ENCODE results near the gene SLC25A3. TPM values are rescaled to one million over a fixed set of nuclear protein-coding genes. Genes with fewer than 3 reads are reported as not detected.

Gene SLC25A3
- total RNA-seq, 1 experiment from 2014 or later: 469 TPM

DNA sequence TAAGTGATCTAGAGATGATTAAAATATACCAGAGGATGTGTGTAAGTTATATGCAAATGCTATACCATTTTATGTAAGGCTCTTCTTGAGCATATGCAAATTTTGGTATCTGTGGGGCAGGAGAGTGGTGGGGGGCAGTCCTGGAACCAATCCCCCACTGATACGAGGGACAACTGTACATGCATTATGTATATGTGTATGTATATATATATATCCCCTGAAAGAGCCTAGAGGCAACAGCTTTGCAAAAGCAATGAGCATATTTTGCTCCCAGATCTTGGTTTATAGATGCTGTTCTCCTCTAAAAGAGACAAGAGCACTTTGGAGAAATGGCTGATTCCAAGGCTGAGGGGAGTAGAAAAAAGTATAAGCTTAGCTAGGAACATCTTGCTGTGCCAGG lies 12.4 kb upstream of the SLC25A3 start:
- H3K4me1 ChIP-seq (ENCODE audit: control insufficient read depth, insufficient read depth, low read length): peaks cover 6% of the 10 kb centered on the region; the same call in 1 of the 2 replicates
- no TSS peak for BruUV-seq (replicated peaks)
- no peak for ATAC-seq
- TF ChIP-seq TCF7L2 (IDR thresholded peaks at IDR 0.05; ENCODE audit: low read depth, low read length): no peak
- no peak for TF ChIP-seq POLR2AphosphoS5 (IDR thresholded peaks at IDR 0.05; ENCODE audit: low read depth, low read length)
- no peak overlapping the region for H3K27ac ChIP-seq (ENCODE audit: low read length)
- intact Hi-C loops (cut with micrococcal nuclease; ENCODE audit: unreplicated experiment): no loop called here
- POLR2A ChIA-PET: no interaction called here
- no peaks in the 10 kb centered on the region for H3K36me3 ChIP-seq (ENCODE audit: control insufficient read depth, insufficient read depth, low read length)
- CTCF ChIA-PET: interaction anchor here (0.8 kb wide), 1 partner anchor 9 kb away, joined by 4 read pairs; no protein-coding TSS in a partner anchor
- in situ Hi-C loops (cut with HindIII; ENCODE audit: low pct_unique_long_range_greater_than_20kb, low sequenced_read_pairs): no loop called here
- H3K9me3 ChIP-seq (ENCODE audit: control insufficient read depth, insufficient read depth, low read depth, low read length): no peaks in the 10 kb centered on the region
- H3K27me3 ChIP-seq (ENCODE audit: control insufficient read depth, insufficient read depth, low read length): no peaks in the 10 kb centered on the region; the same call in 1 of the 2 replicates
- H3K4me3 ChIP-seq (ENCODE audit: low read depth in 2 of 2, low read length in 2 of 2): no peak overlapping the region
- DNase-seq (ENCODE audit: low read depth, low spot score): no peak

- no TSS peak for BruUV-seq (replicated peaks)
- Histone ChIP-seq H3K4me3 (ENCODE audit: low read depth in 2 of 2, low read length in 2 of 2) (no peak overlapping the region), H3K4me1 (ENCODE audit: control insufficient read depth, insufficient read depth, low read length) (peaks cover 6% of the 10 kb centered on the region; the same call in 1 of the 2 replicates), H3K36me3 (ENCODE audit: control insufficient read depth, insufficient read depth, low read length) (no peaks in the 10 kb centered on the region), H3K27ac (ENCODE audit: low read length) (no peak overlapping the region), H3K9me3 (ENCODE audit: control insufficient read depth, insufficient read depth, low read depth, low read length) (no peaks in the 10 kb centered on the region), H3K27me3 (ENCODE audit: control insufficient read depth, insufficient read depth, low read length) (no peaks in the 10 kb centered on the region; the same call in 1 of the 2 replicates)
- no peak for TF ChIP-seq CTCF (IDR thresholded peaks at IDR 0.05)
- TF ChIP-seq REST (IDR thresholded peaks at IDR 0.05; ENCODE audit: insufficient read depth in 1 of 2, low read depth in 2 of 2, low read length in 1 of 2): no peak
- TF ChIP-seq POLR2AphosphoS5 (IDR thresholded peaks at IDR 0.05; ENCODE audit: low read depth, low read length): no peak
- TF ChIP-seq SIN3A (IDR thresholded peaks at IDR 0.05; ENCODE audit: borderline replicate concordance, insufficient read depth, low read depth, low read length): no peak
- no peak for TF ChIP-seq TCF7L2 (IDR thresholded peaks at IDR 0.05; ENCODE audit: low read depth, low read length)
- ChIA-PET CTCF (no interaction called here), POLR2A (no interaction called here)
- DNase-seq (ENCODE audit: low read depth, low spot score) (no peak), ATAC-seq (no peak)
- in situ Hi-C loops (cut with HindIII; ENCODE audit: low pct_unique_long_range_greater_than_20kb, low sequenced_read_pairs): no loop called here
- intact Hi-C loops (cut with micrococcal nuclease; ENCODE audit: unreplicated experiment): no loop called here
Observed at GRCh38 chr12:98582093-98582492, 11.4 kb upstream of the SLC25A3 start.

GRCh38 chr12:98587084-98587483 lies 6.4 kb upstream of the SLC25A3 start:
- POLR2A ChIA-PET: no interaction called here
- DNase-seq (ENCODE audit: low read depth, low spot score): no peak
- intact Hi-C loops (cut with micrococcal nuclease; ENCODE audit: unreplicated experiment): no loop called here
- Histone ChIP-seq H3K4me3 (ENCODE audit: low read depth in 2 of 2, low read length in 2 of 2) (no peak overlapping the region), H3K4me1 (ENCODE audit: control insufficient read depth, insufficient read depth, low read length) (no peaks in the 10 kb centered on the region), H3K36me3 (ENCODE audit: control insufficient read depth, insufficient read depth, low read length) (no peaks in the 10 kb centered on the region), H3K27ac (ENCODE audit: low read length) (no peak overlapping the region), H3K9me3 (ENCODE audit: control insufficient read depth, insufficient read depth, low read depth, low read length) (no peaks in the 10 kb centered on the region), H3K27me3 (ENCODE audit: control insufficient read depth, insufficient read depth, low read length) (no peaks in the 10 kb centered on the region; the same call in 1 of the 2 replicates)
- no peak for ATAC-seq
- BruUV-seq (replicated peaks): no TSS peak
- in situ Hi-C loops (cut with HindIII; ENCODE audit: low pct_unique_long_range_greater_than_20kb, low sequenced_read_pairs): no loop called here
- TF ChIP-seq SIN3A (IDR thresholded peaks at IDR 0.05; ENCODE audit: borderline replicate concordance, insufficient read depth, low read depth, low read length) (no peak), TCF7L2 (IDR thresholded peaks at IDR 0.05; ENCODE audit: low read depth, low read length) (no peak), POLR2AphosphoS5 (IDR thresholded peaks at IDR 0.05; ENCODE audit: low read depth, low read length) (no peak), CTCF (IDR thresholded peaks at IDR 0.05) (no peak)
- CTCF ChIA-PET: no interaction called here

Data from Panc1 (cell line).